HG02642 (cell line): ENCODE measurements around the gene C2orf49.
A peak's percentile ranks its signal among the peaks of the same experiment; 100 is the strongest.

Source experiments
- ATAC-seq: cut with Tn5 transposase; IDR thresholded peaks from one replicate; pipeline ENCODE4 v1.9.1; 2021; ENCODE audit warnings: mild to moderate bottlenecking; ENCODE audit not compliant: unreplicated experiment, poor library complexity

C2orf49 gene

GRCh38 chr2:105358593-105358992 is 21.3 kb downstream of the C2orf49 start:
- ATAC-seq = no peak

GRCh38 chr2:105361102-105361889 is 24.0 kb downstream of the C2orf49 start:
- ATAC-seq = no peak

- ATAC-seq = no peak
Observed at GRCh38 chr2:105362862-105363591, 25.7 kb downstream of the C2orf49 start.

- ATAC-seq = no peak
Observed at GRCh38 chr2:105364436-105365139, 27.2 kb downstream of the C2orf49 start.

GRCh38 chr2:105365206-105365605 is 27.9 kb downstream of the C2orf49 start:
- no peak for ATAC-seq

GRCh38 chr2:105368759-105369408 is 31.5 kb downstream of the C2orf49 start:
- ATAC-seq = no peak

- ATAC-seq = peak; percentile 95
Observed at GRCh38 chr2:105369777-105370690, 32.7 kb downstream of the C2orf49 start.

DNA sequence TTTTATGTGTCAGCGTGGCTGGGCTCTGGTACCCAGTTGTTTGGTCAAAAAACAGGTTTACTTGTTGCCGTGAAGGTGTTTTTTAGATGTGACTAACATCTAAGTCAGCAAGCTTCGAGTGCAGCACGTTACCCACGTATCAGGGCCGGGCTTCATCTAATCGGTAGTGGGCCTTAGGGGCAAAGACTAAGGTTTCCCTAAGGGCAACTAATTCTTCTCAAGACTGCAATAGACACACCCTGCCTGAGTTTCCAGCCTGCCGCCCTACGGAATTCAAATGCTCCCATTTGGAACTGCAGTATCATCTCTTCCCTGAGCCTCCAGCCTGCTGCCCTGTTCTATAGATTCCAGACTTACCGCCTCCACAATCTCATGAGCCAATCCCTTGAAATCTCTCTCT is 33.8 kb downstream of the C2orf49 start:
- ATAC-seq = no peak

GRCh38 chr2:105371810-105372209 is 34.5 kb downstream of the C2orf49 start:
- ATAC-seq = no peak

DNA sequence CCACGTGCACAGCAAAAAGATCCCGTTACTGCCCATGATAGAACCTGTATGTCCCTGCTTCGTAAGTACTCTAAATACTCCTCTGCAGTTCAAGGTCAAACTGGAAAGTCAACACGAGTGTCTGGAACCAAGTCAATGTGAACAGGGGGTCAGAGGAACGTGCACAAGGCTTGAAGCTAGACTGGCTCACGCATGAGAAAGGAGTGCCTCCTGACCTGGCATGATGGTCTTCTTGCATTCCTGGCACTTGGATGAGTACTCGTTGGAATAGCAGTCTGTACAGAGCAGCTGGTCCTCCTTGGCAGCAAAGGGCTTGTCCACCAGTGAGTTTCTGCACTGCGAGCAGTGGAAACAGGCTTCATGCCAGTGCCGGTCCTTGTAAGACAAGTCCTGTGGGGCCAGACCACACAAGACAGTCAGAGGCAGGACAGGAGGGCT is 36.0 kb downstream of the C2orf49 start:
- no peak for ATAC-seq

DNA sequence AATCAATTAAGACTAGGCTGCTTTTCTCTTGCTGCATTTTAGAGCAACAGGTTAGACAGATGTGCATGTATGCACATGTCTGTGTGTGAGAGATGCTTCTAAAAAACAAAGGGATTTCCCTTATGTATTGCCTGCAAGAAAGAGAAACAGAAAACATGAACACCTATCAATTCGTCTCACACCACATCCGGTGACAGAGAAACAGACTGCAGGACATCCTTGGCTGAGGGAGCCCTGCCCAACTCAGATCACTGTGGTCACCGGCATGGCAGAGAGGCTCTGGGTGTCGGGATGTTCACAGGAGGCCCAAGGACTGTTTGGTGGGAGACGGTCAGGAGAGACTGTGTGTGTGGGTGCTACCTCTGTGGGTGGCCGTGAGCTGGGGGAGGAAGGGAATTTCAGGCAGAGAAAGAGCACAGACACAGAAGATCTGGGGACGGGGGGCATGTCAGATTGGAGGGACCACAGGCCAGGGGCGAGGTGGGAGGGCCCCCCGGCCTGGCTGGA is 36.6 kb downstream of the C2orf49 start:
- peak; percentile 64 for ATAC-seq

DNA sequence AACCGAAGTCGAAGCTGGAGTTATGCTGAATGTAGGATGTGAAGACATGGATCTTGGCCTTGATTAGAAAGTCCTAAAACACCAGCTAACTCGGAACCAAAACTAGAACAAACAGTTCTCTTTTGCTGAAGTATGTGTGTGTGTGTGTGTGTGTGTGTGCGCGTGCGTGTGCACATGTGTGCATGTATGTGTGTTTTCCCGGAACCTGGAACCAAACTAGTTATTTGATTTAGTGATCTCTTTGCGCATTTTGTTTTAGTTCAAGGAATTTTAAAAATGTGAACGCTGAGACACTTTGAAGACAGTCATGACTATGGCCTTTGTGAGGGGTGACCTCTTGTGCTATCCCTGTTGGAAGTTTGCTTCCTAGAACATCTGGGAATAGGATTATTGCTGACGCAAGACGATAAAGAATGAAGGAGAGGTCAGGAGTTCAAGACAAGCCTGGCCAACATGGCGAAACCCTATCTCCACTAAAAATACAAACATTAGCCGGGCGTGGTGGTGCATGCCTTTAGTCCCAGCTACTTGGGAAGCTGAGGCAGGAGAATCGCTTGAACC is 37.7 kb downstream of the C2orf49 start:
- no peak for ATAC-seq

GRCh38 chr2:105376010-105376409 is 38.7 kb downstream of the C2orf49 start:
- no peak for ATAC-seq

DNA sequence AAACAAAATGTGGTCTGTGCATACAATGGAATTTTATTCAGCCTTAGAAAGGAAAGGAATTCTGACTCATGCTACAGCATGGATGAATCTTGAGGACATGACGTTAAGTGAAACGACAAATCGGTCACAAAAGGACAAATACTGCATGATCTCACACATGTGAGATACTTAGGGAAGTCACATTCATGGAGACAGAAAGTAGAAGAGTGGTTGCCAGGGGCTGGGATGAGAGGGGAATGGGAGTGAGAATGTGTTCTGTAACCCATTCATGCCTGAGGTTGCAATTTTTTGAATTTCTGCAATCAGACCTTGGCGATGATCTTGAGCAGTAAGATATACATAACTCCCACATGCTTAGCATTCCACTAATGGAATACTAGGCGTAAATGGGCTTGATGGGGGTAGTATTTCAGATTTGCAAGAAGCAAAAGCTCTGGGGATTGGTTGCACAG is 39.5 kb downstream of the C2orf49 start:
- no peak for ATAC-seq

DNA sequence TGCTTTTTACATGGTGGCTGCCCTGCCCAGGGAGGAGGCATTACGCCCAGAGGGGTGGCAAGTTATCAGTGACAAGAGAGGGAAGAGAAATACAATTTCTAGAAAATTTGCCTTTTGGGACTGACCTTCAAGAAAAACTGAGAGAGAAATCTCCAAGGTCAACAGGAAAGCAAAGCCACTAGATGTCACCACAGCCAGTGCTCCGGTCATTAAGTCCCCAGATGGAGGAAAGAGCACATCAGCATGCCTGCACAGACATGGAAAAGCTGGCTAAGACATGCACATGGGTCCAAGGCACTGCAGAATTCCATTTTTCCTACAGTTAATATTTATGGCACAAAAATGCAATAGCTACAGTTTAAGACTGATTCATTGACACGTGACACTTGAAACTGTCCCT is 40.5 kb downstream of the C2orf49 start:
- ATAC-seq = no peak

GRCh38 chr2:105378276-105378840 is 41.0 kb downstream of the C2orf49 start:
- ATAC-seq = no peak

GRCh38 chr2:105378921-105379383 is 41.6 kb downstream of the C2orf49 start:
- ATAC-seq = no peak

- no peak for ATAC-seq
Observed at GRCh38 chr2:105379741-105380186, 42.4 kb downstream of the C2orf49 start.
